ENCODE results near the gene TOP2A.
"Not testable (repeated sequence)": the region's sequence is repeated elsewhere in the genome, so short reads cannot be mapped to it uniquely, and the experiment has no call there.

TOP2A gene

DNA sequence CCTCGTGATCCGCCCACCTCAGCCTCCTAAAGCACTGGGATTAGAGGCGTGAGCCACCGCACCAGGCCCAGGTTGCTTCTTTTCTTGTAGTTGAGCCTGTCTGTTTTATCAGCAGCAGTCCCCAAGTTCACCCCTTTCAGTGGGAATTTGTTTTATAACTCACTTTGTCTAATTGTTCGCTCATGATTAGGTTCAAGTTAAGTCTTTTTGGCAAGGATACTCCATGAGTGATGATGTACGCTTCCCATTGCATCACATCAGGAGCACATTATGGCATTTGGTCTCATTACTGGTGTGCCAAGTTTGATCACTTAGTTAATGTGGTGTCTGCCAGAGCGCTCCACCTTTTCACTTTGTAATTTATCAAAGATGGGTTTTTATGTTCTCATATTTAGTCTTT lies 38.7 kb downstream of the TOP2A start:
- no peak for TF ChIP-seq CTCF (IDR thresholded peaks at IDR 0.05; ENCODE audit: borderline replicate concordance, control extremely low read depth, extremely low read depth, insufficient read depth, missing control alignments)
- DNase-seq (ENCODE audit: low spot score) = no peak
- in situ Hi-C loops (cut with MboI; ENCODE audit: low sequenced_read_pairs, unreplicated experiment) = no loop called here

GRCh38 chr17:40377832-40378231 lies 39.9 kb downstream of the TOP2A start:
- in situ Hi-C loops (cut with MboI; ENCODE audit: low sequenced_read_pairs, unreplicated experiment) = no loop called here
- no peak for TF ChIP-seq CTCF (IDR thresholded peaks at IDR 0.05; ENCODE audit: borderline replicate concordance, control extremely low read depth, extremely low read depth, insufficient read depth, missing control alignments)
- DNase-seq (ENCODE audit: low spot score) = no peak

GRCh38 chr17:40376541-40376940 lies 41.2 kb downstream of the TOP2A start:
- in situ Hi-C loops (cut with MboI; ENCODE audit: low sequenced_read_pairs, unreplicated experiment); DNase-seq (ENCODE audit: low spot score): not testable (repeated sequence)

DNA sequence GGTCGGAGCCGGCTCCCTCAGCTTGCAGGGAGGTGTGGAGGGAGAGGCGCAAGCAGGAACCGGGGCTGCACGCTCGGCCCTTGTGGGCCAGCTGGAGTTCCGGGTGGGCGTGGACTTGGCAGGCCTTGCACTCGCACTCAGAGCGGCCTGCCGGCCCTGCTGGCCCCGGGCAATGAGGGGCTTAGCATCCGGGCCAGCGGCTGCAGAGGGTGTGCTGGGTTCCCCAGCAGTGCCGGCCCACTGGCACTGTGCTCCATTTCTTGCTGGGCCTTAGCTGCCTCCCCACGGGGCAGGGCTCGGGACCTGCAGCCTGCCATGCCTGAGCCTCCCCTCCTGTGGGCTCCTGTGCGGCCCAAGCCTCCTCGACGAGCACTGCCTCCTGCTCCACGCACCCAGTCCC lies 41.9 kb downstream of the TOP2A start:
- DNase-seq (ENCODE audit: low spot score); in situ Hi-C loops (cut with MboI; ENCODE audit: low sequenced_read_pairs, unreplicated experiment): not testable (repeated sequence)

GRCh38 chr17:40374821-40375498 lies 42.7 kb downstream of the TOP2A start:
- no peak for DNase-seq (ENCODE audit: low spot score)
- in situ Hi-C loops (cut with MboI; ENCODE audit: low sequenced_read_pairs, unreplicated experiment) = no loop called here
- no peak for TF ChIP-seq CTCF (IDR thresholded peaks at IDR 0.05; ENCODE audit: borderline replicate concordance, control extremely low read depth, extremely low read depth, insufficient read depth, missing control alignments)

DNA sequence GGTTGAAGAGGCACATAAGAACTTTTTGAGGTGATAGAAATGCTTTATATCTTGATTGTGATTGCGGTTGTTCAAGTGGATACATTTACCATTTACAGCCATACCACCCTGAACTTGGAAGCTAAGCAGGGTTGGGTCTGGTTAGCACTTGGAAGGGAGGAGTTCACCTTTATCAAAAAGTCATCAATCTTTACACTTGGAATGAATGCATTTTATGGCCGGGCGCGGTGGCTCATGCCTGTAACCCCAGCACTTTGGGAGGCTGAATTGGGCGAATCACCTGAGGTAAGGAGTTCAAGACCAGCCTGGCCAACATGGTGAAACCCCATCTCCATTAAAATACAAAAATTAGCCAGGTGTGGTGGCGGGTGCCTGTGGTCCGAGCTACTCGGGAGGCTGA lies 43.7 kb downstream of the TOP2A start:
- in situ Hi-C loops (cut with MboI; ENCODE audit: low sequenced_read_pairs, unreplicated experiment) = no loop called here
- TF ChIP-seq CTCF (IDR thresholded peaks at IDR 0.05; ENCODE audit: borderline replicate concordance, control extremely low read depth, extremely low read depth, insufficient read depth, missing control alignments) = no peak
- DNase-seq (ENCODE audit: low spot score) = no peak

GRCh38 chr17:40373324-40373723 lies 44.4 kb downstream of the TOP2A start:
- no peak for DNase-seq (ENCODE audit: low spot score)
- TF ChIP-seq CTCF (IDR thresholded peaks at IDR 0.05; ENCODE audit: borderline replicate concordance, control extremely low read depth, extremely low read depth, insufficient read depth, missing control alignments) = no peak
- in situ Hi-C loops (cut with MboI; ENCODE audit: low sequenced_read_pairs, unreplicated experiment) = no loop called here

GRCh38 chr17:40372644-40373043 lies 45.1 kb downstream of the TOP2A start:
- in situ Hi-C loops (cut with MboI; ENCODE audit: low sequenced_read_pairs, unreplicated experiment); DNase-seq (ENCODE audit: low spot score): not testable (repeated sequence)

Measured in GM13976 (cell line).